Activated B cell treated with CpG ODN at 0.5 μM for 24 hours (primary cell): ENCODE measurements around the gene ALK. TPM values are rescaled to one million over a fixed set of nuclear protein-coding genes. Genes with fewer than 3 reads are reported as not detected.

Experiments used
- ATAC-seq: fragments of 200-7000 bp; cut with Tn5 transposase; one replicate; pipeline ENCODE4 v1.10.0; 2021; ENCODE audit warnings: low read depth, mild to moderate bottlenecking, moderate library complexity
- CTCF ChIA-PET: fragments of 350-600 bp; sonication (Branson Sonifier 250); formaldehyde crosslinking; loops from one replicate; lab custom pipeline; 2021; ENCODE audit warnings: antibody characterized with exemption; lab: Charles Lee
- POLR2A ChIA-PET: fragments of 350-600 bp; sonication (Branson Sonifier 250); formaldehyde crosslinking; loops from one replicate; lab custom pipeline; 2021; ENCODE audit warnings: antibody characterized with exemption; lab: Charles Lee
- DNase-seq: peaks from one replicate; pipeline ENCODE4 v3.0.0; 2022
- H3K27ac Mint-ChIP-seq: one replicate; pipeline ENCODE4 v1.8.0; 2020; ENCODE audit warnings: mixed read lengths
- H3K27me3 Mint-ChIP-seq: one replicate; pipeline ENCODE4 v1.8.0; 2021; ENCODE audit warnings: mixed read lengths
- H3K36me3 Mint-ChIP-seq: one replicate; pipeline ENCODE4 v1.8.0; 2021; ENCODE audit warnings: low read depth, mixed read lengths
- H3K4me1 Mint-ChIP-seq: one replicate; pipeline ENCODE4 v1.8.0; 2021; ENCODE audit warnings: mixed read lengths
- H3K4me3 Mint-ChIP-seq: one replicate; pipeline ENCODE4 v1.8.0; 2020; ENCODE audit warnings: mild to moderate bottlenecking, mixed read lengths
- H3K9me3 Mint-ChIP-seq: one replicate; pipeline ENCODE4 v1.8.0; 2020; ENCODE audit warnings: mixed read lengths
- intact Hi-C: fragments of 100-400 bp; cut with micrococcal nuclease; formaldehyde crosslinking; loops from one replicate; pipeline ENCODE4 v1.15.1; 2024
- total RNA-seq: library from RNA; stranded (reverse); gene quantifications from 2 replicates; pipeline ENCODE4 v1.2.3, GENCODE V29; 2022
- TF ChIP-seq, protein P1 (sequence below): fragments of 200-600 bp; IDR thresholded peaks from one replicate; pipeline ENCODE4 v1.8.0; 2022; ENCODE audit warnings: antibody characterized with exemption, mild to moderate bottlenecking

ALK gene
- total RNA-seq, 1 donor from 2014 or later, result not detected

DNA sequence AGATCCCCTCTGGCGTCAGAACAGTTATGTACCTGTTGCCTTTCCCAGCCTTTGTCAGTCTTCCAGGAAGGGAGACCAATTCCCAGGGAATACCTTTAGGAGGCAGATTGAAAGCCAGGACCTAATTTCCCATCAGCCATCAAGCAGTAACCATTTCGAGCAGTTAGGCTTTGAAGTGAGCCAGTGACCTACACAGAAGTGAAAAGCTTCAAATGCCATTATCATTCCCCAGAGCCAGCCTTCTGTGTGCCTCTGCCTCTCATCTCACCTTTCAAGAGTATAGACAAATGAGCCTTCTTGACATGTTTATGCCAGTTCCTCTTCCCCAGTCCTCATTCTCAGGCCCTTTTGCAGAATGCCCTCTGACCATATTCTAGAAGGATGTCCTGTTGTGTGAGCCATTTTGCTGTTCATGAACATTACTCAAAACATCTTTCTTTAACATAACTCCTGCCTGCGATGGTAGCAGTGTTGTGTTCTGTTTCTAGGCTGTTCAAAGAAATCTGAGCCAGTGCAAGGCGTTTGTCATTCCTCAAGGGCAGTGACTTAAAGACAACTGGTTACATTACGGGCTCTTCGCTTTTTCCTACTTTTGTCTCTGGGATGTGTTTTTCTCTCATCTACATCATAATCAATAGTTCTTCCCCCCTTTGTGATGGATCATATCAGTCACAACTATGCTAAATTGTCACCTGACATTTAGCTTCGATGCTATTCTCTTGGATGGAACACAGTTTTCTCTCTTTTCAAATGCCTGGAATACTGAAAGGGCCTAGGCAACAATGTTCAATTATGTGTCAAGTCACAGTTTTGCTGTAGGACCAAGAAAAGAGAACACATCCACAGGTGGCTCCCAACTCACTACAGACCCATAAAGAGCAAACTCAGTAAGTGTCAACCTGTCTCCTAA is 138.6 kb downstream of the ALK start:
- TF ChIP-seq, protein P1, sequence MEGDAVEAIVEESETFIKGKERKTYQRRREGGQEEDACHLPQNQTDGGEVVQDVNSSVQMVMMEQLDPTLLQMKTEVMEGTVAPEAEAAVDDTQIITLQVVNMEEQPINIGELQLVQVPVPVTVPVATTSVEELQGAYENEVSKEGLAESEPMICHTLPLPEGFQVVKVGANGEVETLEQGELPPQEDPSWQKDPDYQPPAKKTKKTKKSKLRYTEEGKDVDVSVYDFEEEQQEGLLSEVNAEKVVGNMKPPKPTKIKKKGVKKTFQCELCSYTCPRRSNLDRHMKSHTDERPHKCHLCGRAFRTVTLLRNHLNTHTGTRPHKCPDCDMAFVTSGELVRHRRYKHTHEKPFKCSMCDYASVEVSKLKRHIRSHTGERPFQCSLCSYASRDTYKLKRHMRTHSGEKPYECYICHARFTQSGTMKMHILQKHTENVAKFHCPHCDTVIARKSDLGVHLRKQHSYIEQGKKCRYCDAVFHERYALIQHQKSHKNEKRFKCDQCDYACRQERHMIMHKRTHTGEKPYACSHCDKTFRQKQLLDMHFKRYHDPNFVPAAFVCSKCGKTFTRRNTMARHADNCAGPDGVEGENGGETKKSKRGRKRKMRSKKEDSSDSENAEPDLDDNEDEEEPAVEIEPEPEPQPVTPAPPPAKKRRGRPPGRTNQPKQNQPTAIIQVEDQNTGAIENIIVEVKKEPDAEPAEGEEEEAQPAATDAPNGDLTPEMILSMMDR, result no peak
- ChIA-PET POLR2A (no interaction called here), CTCF (no interaction called here)
- intact Hi-C loops, result no loop called here
- no peaks in the 10 kb centered on the region for H3K36me3 Mint-ChIP-seq
- DNase-seq (no peak), ATAC-seq (no peak)
- H3K27me3 Mint-ChIP-seq, result peaks cover 1% of the 10 kb centered on the region
- no peaks in the 10 kb centered on the region for H3K4me1 Mint-ChIP-seq
- no peak overlapping the region for H3K27ac Mint-ChIP-seq
- no peaks in the 10 kb centered on the region for H3K9me3 Mint-ChIP-seq
- no peak overlapping the region for H3K4me3 Mint-ChIP-seq

DNA sequence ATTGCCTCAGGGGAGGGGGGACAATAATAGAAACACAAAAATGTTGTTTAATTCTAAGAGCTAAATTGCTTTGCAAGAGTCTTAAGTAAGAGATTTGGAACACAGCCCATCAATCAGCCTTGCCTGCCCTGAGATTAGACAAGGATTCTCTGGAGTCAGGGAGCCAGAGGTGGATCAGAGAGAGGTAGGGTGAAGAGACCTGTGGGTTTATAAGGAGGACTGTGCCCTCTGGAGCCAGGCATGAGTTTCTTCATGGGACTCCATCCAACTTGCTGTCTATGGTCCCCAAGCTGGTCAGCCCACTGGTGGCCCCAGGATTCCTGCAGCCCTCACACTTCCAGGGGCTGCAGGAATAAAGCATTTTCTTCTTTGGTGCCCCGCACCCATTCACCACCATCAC is 139.3 kb downstream of the ALK start:
- ChIA-PET POLR2A (no interaction called here), CTCF (no interaction called here)
- ATAC-seq (no peak), DNase-seq (no peak)
- no peak overlapping the region for H3K4me3 Mint-ChIP-seq
- no peaks in the 10 kb centered on the region for H3K9me3 Mint-ChIP-seq
- H3K27ac Mint-ChIP-seq, result no peak overlapping the region
- intact Hi-C loops, result no loop called here
- no peaks in the 10 kb centered on the region for H3K4me1 Mint-ChIP-seq
- peaks cover 3% of the 10 kb centered on the region for H3K27me3 Mint-ChIP-seq
- H3K36me3 Mint-ChIP-seq, result no peaks in the 10 kb centered on the region
- TF ChIP-seq, protein P1, result no peak

DNA sequence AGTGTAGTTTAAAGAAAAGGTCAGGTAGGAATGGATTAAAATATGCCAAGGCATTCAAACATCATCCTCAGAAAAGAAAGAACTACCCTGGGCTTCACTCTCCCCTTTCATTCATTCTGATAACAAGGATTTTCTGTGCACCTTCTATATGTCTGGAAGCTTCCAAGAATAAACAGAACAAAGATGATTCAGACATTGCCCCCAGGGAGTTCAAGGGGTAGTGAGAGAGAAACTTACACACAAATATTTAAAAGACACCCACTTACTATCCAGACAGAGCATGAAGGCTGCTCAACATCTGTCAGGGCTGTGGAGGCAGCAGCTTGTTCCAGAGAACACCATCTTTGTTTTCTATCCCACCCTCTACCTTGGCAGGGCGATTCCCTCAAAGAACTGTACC is 140.5 kb downstream of the ALK start:
- Mint-ChIP-seq H3K9me3 (no peaks in the 10 kb centered on the region), H3K27ac (no peak overlapping the region), H3K4me3 (no peak overlapping the region), H3K27me3 (peaks cover 3% of the 10 kb centered on the region), H3K4me1 (no peaks in the 10 kb centered on the region), H3K36me3 (no peaks in the 10 kb centered on the region)
- DNase-seq (no peak), ATAC-seq (no peak)
- ChIA-PET POLR2A (no interaction called here), CTCF (no interaction called here)
- intact Hi-C loops, result no loop called here
- TF ChIP-seq, protein P1, result no peak

DNA sequence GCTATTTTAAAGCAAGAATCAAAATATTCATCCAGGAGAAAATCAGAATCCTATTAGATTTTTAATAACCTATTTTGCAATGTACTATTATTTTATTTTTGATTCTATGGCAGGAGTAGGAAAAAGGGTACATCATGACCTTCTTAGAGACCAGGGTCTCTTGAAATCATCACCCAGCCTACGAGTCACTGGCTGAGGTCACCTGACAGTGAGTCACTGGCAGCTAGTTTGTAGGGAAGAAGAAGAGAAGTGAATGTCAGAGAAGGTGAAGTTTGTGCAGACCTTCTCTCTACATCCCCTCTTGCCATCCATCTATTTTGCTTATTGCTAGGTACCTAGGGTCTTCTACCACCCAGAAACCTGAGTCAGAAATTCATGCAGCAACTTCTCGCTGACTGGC is 144.2 kb downstream of the ALK start:
- ChIA-PET POLR2A (no interaction called here), CTCF (no interaction called here)
- no peaks in the 10 kb centered on the region for H3K36me3 Mint-ChIP-seq
- ATAC-seq, result no peak
- no peak overlapping the region for H3K4me3 Mint-ChIP-seq
- intact Hi-C loops, result no loop called here
- H3K9me3 Mint-ChIP-seq, result no peaks in the 10 kb centered on the region
- DNase-seq, result no peak
- peaks cover 6% of the 10 kb centered on the region for H3K27me3 Mint-ChIP-seq
- H3K4me1 Mint-ChIP-seq, result no peaks in the 10 kb centered on the region
- TF ChIP-seq, protein P1, result no peak
- H3K27ac Mint-ChIP-seq, result no peak overlapping the region

DNA sequence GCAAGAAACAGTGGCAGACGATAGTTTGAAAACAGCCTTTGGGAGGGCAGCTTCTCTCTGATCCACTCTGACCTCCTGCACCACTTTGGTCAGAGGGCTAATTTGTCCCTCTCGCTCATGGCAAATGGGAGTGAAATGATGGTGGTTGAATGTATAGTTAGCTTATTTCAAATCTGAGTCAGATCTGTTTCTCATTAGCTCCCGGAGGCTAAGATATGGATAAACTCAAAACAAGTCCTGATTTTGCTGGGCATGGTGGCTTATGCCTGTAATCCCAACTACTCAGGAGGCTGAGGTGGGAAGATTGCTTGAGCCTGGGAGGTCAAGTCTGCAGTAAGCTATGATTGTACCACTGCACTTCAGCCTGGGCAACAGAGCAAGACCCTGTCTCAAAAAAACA is 145.0 kb downstream of the ALK start:
- Mint-ChIP-seq H3K4me1 (no peaks in the 10 kb centered on the region), H3K27me3 (peaks cover 6% of the 10 kb centered on the region), H3K27ac (no peak overlapping the region), H3K4me3 (no peak overlapping the region), H3K36me3 (no peaks in the 10 kb centered on the region), H3K9me3 (no peaks in the 10 kb centered on the region)
- no peak for ATAC-seq
- POLR2A ChIA-PET, result no interaction called here
- TF ChIP-seq, protein P1, result no peak
- intact Hi-C loops, result no loop called here
- no peak for DNase-seq
- CTCF ChIA-PET, result no interaction called here
